BLaER1 treated with 17β-estradiol and CSF1 and Interleukin-3, amounts not matched to agents 10 nM and 100 nM (cell line): ENCODE measurements around the gene E2F2.

Experiments used
- H3K27ac ChIP-seq, 11 experiments: shearing (Covaris generic); formaldehyde crosslinking; 2 replicates each; pipeline ENCODE4 v1.8.1; 2022
- H3K27me3 ChIP-seq, 11 experiments: shearing (Covaris generic); formaldehyde crosslinking; 2 replicates each; pipeline ENCODE4 v1.8.1; 2022
- H3K36me3 ChIP-seq, 11 experiments: shearing (Covaris generic); formaldehyde crosslinking; 2 replicates each; pipeline ENCODE4 v1.8.1; 2022
- H3K4me1 ChIP-seq, 10 experiments: shearing (Covaris generic); formaldehyde crosslinking; 2 replicates each; pipeline ENCODE4 v1.8.1; 2022
- H3K4me2 ChIP-seq, 11 experiments: shearing (Covaris generic); formaldehyde crosslinking; 2 replicates each; pipeline ENCODE4 v1.8.1; 2022
- H3K4me3 ChIP-seq, 10 experiments: shearing (Covaris generic); formaldehyde crosslinking; 2 replicates each; pipeline ENCODE4 v1.8.1; 2022
- H3K9ac ChIP-seq, 11 experiments: shearing (Covaris generic); formaldehyde crosslinking; 2 replicates each; pipeline ENCODE4 v1.8.1; 2022
- H3K9me3 ChIP-seq, 11 experiments: shearing (Covaris generic); formaldehyde crosslinking; replicated peaks in 1 of 11; 2 replicates each; pipeline ENCODE4 v1.8.1; 2022
- H4K20me1 ChIP-seq, 11 experiments: shearing (Covaris generic); formaldehyde crosslinking; 2 replicates each; pipeline ENCODE4 v1.8.1; 2022
- Cebpa-rat ChIP-seq, 11 experiments: shearing (Covaris generic); IDR thresholded peaks; 2 replicates each; pipeline ENCODE4 v1.8.1; 2022

E2F2 gene

DNA sequence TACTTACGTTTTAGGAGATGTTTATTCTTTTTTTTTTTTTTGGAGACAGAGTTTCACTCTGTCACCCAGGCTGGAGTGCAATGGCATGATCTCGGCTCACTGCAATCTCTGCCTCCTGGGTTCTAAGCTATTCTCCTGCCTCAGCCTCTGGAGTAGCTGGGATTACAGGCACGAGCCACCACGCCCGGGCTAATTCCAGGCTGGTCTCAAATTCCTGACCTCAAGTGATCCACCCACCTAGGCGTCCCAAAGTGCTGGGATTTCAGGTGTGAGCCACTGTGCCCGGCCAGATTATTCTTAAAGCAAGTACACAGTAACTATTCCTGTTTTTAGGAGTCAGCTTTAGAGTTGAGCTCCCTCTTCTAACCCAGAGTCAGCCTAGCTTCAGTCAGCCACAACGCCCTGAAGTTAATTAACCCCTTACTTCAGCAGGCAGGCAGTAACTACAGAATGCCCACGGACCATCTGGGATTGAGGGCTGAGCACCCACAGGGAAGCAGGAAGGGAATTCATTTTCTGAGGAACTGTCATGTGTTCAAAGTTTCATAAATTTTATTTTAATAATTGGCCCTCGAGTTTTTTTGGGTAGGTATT lies 33.6 kb upstream of the E2F2 start:
- H3K9me3 ChIP-seq: no peaks in the 10 kb centered on the region
- no peaks in the 10 kb centered on the region for H3K36me3 ChIP-seq
- H3K9ac ChIP-seq: peak overlapping the region in 1 of 11 experiments; percentile 11; a peak in 1 of 22 replicates
- H4K20me1 ChIP-seq: no peaks in the 10 kb centered on the region
- peak overlapping the region in 8 of 11 experiments; percentile 4 to 99 (median 95); a peak in 6 of 22 replicates for H3K4me2 ChIP-seq
- TF ChIP-seq Cebpa-rat (IDR thresholded peaks at IDR 0.05): no peak
- peaks cover 0 to 5% (median 0%) of the 10 kb centered on the region in 11 experiments; a peak in 2 of 22 replicates for H3K27me3 ChIP-seq
- no peak overlapping the region; a peak in 1 of 22 replicates for H3K27ac ChIP-seq
- H3K4me1 ChIP-seq: peaks cover 81 to 95% (median 92%) of the 10 kb centered on the region in 10 experiments
- H3K4me3 ChIP-seq: no peak overlapping the region

DNA sequence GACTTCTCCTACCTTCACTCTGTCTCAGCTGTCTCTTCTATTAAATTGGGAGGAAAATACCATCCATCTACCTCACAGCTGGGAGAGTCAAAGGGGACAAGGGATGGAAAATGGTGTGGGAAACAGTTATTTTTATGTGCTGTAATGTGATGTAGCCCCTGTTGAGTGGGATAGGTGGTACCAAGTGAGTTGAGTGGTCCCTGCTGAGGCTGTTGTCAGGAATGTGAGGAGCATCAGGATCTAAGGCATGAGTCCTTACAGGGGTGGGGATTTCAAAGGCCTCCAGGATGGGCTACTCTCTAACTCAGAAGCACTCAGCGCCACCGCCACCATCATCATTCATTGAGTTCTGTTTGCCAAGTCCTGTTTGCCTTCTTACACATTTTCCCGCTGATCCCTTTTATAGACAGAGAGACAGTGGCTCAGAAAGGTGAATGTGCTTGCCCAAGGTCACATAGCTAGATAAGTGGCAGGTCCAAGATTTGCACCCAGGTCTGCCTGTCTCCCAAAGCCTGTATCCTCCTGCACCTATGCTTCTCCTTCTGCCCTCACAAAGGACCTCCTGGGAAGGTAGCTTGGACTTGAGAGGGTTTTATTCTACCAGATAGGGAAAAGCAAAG lies 32.8 kb upstream of the E2F2 start:
- H3K9ac ChIP-seq: peak overlapping the region in 2 of 11 experiments; percentile 48 to 68; a peak in 1 of 22 replicates
- H4K20me1 ChIP-seq: peaks cover 2 to 4% (median 4%) of the 10 kb centered on the region in 11 experiments; a peak in 18 of 22 replicates
- TF ChIP-seq Cebpa-rat (IDR thresholded peaks at IDR 0.05): no peak
- H3K4me2 ChIP-seq: peak overlapping the region; percentile 83 to 98 (median 92); a peak in 21 of 22 replicates
- H3K4me1 ChIP-seq: peaks cover 79 to 89% (median 87%) of the 10 kb centered on the region in 10 experiments
- no peaks in the 10 kb centered on the region; a peak in 1 of 22 replicates for H3K36me3 ChIP-seq
- H3K4me3 ChIP-seq: no peak overlapping the region
- H3K27me3 ChIP-seq: peaks cover 0 to 4% (median 0%) of the 10 kb centered on the region in 11 experiments; a peak in 2 of 22 replicates
- no peaks in the 10 kb centered on the region for H3K9me3 ChIP-seq
- peak overlapping the region in 4 of 11 experiments; percentile 88 to 96 (median 90); a peak in 5 of 22 replicates for H3K27ac ChIP-seq

DNA sequence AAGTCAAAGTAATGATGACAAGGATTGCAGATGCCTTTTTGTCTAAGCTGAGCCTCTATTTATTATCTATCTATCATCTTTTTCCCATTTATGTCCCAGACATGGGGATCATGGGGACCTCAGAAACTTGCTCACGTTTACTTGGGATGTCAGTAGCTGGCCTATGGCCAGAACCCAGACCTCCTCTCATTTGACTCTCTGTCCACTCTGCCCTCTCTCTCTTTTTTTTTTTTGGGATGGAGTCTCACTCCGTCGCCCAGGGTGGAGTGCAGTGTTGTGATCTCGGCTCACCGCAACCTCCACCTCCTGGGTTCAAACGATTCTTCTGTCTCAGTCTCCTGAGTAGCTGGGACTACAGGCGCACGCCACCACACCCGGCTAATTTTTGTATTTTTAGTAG lies 32.0 kb upstream of the E2F2 start:
- H3K4me3 ChIP-seq: no peak overlapping the region; a peak in 1 of 20 replicates
- peaks cover 0 to 8% (median 4%) of the 10 kb centered on the region in 11 experiments; a peak in 8 of 22 replicates for H3K36me3 ChIP-seq
- H3K4me2 ChIP-seq: peak overlapping the region; percentile 83 to 98 (median 92)
- H3K9ac ChIP-seq: peak overlapping the region; percentile 30 to 87 (median 68); a peak in 18 of 22 replicates
- no peak for TF ChIP-seq Cebpa-rat (IDR thresholded peaks at IDR 0.05)
- no peaks in the 10 kb centered on the region for H3K9me3 ChIP-seq
- peaks cover 72 to 87% (median 80%) of the 10 kb centered on the region in 10 experiments for H3K4me1 ChIP-seq
- H4K20me1 ChIP-seq: peaks cover 11 to 13% (median 13%) of the 10 kb centered on the region in 11 experiments; a peak in 20 of 22 replicates
- H3K27ac ChIP-seq: peak overlapping the region in 10 of 11 experiments; percentile 35 to 96 (median 91); a peak in 18 of 22 replicates
- no peaks in the 10 kb centered on the region for H3K27me3 ChIP-seq

DNA sequence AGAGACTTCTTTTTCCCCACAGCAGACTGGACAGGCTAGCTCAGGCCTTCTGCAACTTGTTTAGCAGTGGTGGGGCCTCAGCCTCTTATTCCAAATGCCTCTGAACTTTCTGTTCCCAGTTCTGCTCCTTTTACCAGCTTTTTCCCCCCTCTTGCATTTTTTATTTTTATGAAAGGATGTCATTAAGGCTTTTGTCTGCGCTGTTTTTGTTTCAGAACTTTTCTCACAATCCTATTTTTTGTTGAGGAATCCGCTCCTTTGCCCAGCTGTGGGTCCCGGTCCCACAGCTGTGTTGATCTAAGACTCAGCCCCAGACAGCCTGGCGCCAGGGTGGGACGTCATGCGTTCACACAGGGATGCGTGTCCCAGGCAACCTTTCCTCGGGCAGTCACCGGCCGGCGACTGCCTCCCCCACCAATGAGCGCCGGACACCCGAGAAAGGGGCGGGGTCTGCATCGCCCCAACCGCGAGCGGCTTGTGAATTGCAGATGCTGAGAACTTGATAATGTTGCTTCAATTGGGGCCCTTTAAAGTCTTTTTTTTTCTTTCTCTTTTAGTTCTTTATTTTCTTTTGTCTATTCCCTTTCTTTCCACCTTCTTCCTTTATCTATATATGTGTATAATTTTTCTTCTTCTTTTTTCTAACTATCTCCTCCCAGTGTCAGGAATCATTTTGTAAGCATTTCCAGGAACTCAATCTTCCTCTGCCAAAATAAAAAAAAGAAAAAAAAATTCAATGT lies 31.3 kb upstream of the E2F2 start:
- peak overlapping the region; percentile 30 to 87 (median 68) for H3K9ac ChIP-seq
- no peak for TF ChIP-seq Cebpa-rat (IDR thresholded peaks at IDR 0.05)
- no peaks in the 10 kb centered on the region for H3K9me3 ChIP-seq
- H3K4me1 ChIP-seq: peaks cover 71 to 88% (median 77%) of the 10 kb centered on the region in 10 experiments
- H3K27ac ChIP-seq: peak overlapping the region; percentile 46 to 96 (median 91)
- H3K4me2 ChIP-seq: peak overlapping the region; percentile 83 to 98 (median 92)
- no peaks in the 10 kb centered on the region for H3K27me3 ChIP-seq
- peak overlapping the region in 4 of 10 experiments; percentile 3 to 37 (median 9); a peak in 7 of 20 replicates for H3K4me3 ChIP-seq
- H4K20me1 ChIP-seq: peaks cover 14 to 20% (median 19%) of the 10 kb centered on the region in 11 experiments; a peak in 20 of 22 replicates
- peaks cover 0 to 15% (median 9%) of the 10 kb centered on the region in 11 experiments; a peak in 10 of 22 replicates for H3K36me3 ChIP-seq

DNA sequence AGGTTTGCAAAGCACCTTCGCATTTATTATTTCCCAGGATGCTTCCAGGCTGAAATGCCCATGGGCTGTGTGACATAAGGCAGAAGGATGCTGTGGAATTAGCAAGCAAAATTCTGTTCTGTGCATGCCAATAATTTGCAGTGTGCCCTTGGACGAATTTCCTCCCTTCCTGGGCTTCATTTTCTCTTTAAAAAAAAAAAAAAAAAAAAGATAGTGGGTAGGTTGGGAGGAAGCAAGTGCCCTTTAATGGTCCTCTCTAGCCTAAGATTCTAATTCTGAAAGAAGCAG lies 30.7 kb upstream of the E2F2 start:
- no peak for TF ChIP-seq Cebpa-rat (IDR thresholded peaks at IDR 0.05)
- H3K4me2 ChIP-seq: peak overlapping the region; percentile 83 to 98 (median 92)
- no peaks in the 10 kb centered on the region for H3K9me3 ChIP-seq
- peaks cover 0 to 20% (median 10%) of the 10 kb centered on the region in 11 experiments; a peak in 11 of 22 replicates for H3K36me3 ChIP-seq
- H3K27ac ChIP-seq: peak overlapping the region; percentile 46 to 96 (median 91)
- H3K4me1 ChIP-seq: peaks cover 71 to 90% (median 78%) of the 10 kb centered on the region in 10 experiments
- peak overlapping the region; percentile 30 to 90 (median 74); a peak in 21 of 22 replicates for H3K9ac ChIP-seq
- H3K4me3 ChIP-seq: peak overlapping the region in 4 of 10 experiments; percentile 3 to 37 (median 9); a peak in 3 of 20 replicates
- no peaks in the 10 kb centered on the region for H3K27me3 ChIP-seq
- H4K20me1 ChIP-seq: peaks cover 14 to 25% (median 25%) of the 10 kb centered on the region in 11 experiments; a peak in 20 of 22 replicates

DNA sequence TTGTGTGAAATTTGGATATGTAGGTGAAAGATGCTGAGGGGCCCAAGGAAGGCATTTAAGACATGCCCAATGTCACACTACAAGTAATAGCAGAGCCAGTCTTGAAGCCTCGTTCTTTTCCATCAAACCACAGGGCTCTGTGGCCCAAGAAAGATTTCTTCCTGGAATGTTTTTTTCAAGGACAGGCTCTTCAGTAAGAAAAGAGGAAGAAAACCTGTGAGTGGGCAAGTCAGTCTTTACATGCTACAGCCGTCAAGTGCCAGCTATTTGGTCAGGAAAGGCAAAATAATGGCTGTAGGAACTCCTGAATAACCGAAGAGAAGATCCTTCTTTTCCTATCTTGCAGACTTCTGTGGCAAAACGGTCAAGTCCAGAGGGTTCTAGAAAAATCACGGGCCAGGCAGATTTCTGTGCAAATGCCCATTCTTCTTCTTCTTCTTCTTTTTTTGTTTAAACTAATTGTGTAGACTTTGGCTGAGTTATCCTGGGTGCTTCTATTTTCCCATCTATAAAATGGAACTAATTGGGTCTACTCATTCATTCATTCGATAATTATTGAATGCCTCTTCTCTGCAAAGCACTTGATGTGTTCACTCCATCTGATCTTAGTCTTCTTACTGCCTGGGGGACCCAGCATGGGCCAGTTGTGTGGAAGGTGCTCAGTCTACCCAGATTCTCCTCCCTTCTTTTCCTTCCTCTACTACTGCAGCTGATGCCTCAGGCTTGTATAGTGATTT lies 30.2 kb upstream of the E2F2 start:
- Histone ChIP-seq H4K20me1 (peaks cover 14 to 31% (median 27%) of the 10 kb centered on the region in 11 experiments; a peak in 20 of 22 replicates), H3K9me3 (no peaks in the 10 kb centered on the region), H3K4me3 (peak overlapping the region in 2 of 10 experiments; percentile 77 to 85; a peak in 2 of 20 replicates), H3K27ac (peak overlapping the region; percentile 46 to 96 (median 91)), H3K27me3 (no peaks in the 10 kb centered on the region), H3K36me3 (peaks cover 0 to 24% (median 10%) of the 10 kb centered on the region in 11 experiments; a peak in 11 of 22 replicates), H3K9ac (peak overlapping the region; percentile 83 to 91 (median 87); a peak in 20 of 22 replicates), H3K4me2 (peak overlapping the region; percentile 83 to 98 (median 92)), H3K4me1 (peaks cover 71 to 90% (median 78%) of the 10 kb centered on the region in 10 experiments)
- TF ChIP-seq Cebpa-rat (IDR thresholded peaks at IDR 0.05): no peak

DNA sequence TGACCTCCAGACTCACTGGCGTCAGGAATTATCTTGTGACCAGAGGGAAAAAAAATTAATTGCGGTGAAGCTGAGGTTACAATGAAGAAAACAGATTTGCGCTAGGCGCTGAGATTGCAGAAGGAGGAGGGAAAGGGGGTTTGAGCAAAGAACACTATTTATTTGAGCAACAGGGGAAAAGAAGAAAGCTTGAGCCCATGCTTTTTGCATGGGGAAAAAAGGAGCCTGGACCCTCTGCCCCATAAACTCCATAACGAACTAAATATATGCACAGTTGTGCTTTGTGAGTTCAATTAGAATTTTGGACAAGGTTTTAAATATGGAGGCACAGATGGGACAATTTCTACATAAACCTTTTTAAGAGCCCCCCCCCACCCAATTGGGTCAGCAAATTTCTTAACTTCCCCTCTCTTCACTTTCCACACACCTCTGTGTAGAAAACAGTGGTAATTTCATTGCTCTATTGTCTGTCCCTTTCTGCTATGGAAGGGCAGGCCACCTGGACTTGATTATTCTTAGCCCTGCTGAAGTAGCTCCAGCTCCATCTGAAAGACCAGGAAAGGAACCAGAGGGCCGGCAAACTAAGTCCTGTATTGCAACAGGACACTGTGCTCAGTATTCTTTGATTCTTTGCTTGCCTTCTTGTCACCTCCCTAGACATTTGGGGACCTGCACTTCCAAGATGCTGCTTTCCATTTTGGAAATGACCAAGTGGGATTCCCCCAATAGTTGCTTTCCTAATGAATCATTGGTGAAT lies 29.1 kb upstream of the E2F2 start:
- H4K20me1 ChIP-seq: peaks cover 14 to 33% (median 27%) of the 10 kb centered on the region in 11 experiments; a peak in 20 of 22 replicates
- H3K9ac ChIP-seq: peak overlapping the region; percentile 83 to 91 (median 87)
- peaks cover 0 to 24% (median 10%) of the 10 kb centered on the region in 11 experiments; a peak in 11 of 22 replicates for H3K36me3 ChIP-seq
- H3K4me1 ChIP-seq: peaks cover 72 to 90% (median 79%) of the 10 kb centered on the region in 10 experiments
- peak overlapping the region; percentile 81 to 96 (median 91) for H3K27ac ChIP-seq
- TF ChIP-seq Cebpa-rat (IDR thresholded peaks at IDR 0.05): 0 out of 22 replicates have a peak, but pooled peaks of 1 of the 11 experiments have one; percentile 13
- H3K27me3 ChIP-seq: no peaks in the 10 kb centered on the region
- no peaks in the 10 kb centered on the region for H3K9me3 ChIP-seq
- peak overlapping the region; percentile 83 to 98 (median 92) for H3K4me2 ChIP-seq
- H3K4me3 ChIP-seq: peak overlapping the region; percentile 77 to 97 (median 86)
